Measurements from ENCODE around the gene BIRC5.

The BIRC5 gene

DNA sequence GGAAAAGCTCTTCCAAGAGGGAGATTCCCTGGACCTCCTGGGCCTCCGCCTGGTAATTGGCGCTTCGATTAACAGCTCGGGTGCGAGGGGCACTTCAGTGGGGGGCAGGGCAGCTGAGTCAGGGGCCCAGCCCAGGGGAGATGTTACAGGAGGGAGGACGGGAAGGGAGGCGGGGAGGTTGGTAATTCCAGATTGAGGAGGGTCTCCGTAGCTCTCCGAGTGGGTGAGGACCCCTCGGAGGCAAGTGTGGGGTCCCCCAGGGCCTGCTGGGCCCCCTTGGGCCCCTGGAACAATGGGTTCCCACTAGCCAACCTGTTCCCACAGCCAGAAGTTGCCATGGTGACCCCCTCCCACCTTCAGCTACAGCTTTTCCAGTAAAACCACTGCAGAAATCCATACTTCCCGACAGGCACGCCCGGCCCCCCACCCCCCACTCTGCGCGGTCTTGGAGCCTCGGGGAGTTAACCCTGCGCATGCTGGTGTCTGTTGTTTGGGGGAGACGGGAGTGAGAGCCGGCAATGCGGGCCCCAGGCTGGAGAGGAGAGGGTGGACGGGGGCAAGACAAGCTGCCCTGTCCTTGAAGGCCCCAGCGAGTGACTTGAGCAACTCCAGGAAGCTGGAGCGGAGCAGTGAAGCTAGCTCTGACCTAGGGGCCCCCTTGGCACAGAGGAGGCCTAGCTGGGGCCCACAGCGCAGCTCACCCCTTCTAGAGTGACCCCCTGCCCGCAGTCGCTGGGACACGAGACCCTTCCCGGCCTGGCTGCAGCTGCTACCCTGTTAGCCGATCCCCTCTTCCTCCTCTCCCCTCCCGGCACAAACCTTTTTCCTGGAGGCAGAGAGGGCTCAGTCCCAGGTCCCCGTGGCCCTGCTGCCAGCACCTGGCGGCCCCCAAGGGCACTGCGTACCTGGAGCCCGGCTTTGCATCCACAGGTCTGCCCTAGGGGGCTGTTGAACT is 55.2 kb downstream of the BIRC5 start:
- DNase-seq (ENCODE audit: insufficient read length, low spot score): no peak
- no peak for TF ChIP-seq PAX5 (IDR thresholded peaks at IDR 0.05; ENCODE audit: insufficient read depth, low read length, severe bottlenecking)
- no peak for TF ChIP-seq POLR2AphosphoS5 (IDR thresholded peaks at IDR 0.05; ENCODE audit: low read depth, low read length)
- no peak for TF ChIP-seq POLR2A (IDR thresholded peaks at IDR 0.05; ENCODE audit: low read depth, low read length)
- TF ChIP-seq TAF1 (IDR thresholded peaks at IDR 0.05; ENCODE audit: low read depth, low read length): no peak
- no peak for TF ChIP-seq POU2F2 (IDR thresholded peaks at IDR 0.05; ENCODE audit: low read depth, low read length)
- no peak for TF ChIP-seq SPI1 (IDR thresholded peaks at IDR 0.05; ENCODE audit: low read depth, low read length)
- no peak for FAIRE-seq

DNA sequence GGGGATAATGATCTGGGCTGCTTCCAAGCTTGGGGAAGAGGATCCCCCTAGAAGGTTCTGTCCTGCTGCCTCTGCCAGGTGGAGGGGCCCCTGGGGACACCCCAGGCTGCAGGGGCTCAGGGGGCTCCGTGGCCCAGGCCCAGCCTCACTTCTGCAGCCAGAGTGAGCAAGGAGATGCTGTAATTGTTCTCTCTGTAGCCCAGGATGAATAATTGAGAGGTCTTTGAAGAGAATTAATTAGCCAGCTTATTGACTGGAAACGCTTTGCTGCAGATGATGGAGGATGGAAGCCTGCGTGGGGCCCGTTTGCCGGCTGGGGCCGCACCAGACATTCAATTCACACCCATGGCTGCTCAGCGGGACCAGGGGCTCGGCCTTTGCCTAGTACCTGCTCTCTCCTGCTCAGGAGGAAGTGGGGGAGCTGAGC is 55.9 kb downstream of the BIRC5 start:
- no peak for FAIRE-seq
- DNase-seq (ENCODE audit: insufficient read length, low spot score): no peak
- no peak for TF ChIP-seq SPI1 (IDR thresholded peaks at IDR 0.05; ENCODE audit: low read depth, low read length)

DNA sequence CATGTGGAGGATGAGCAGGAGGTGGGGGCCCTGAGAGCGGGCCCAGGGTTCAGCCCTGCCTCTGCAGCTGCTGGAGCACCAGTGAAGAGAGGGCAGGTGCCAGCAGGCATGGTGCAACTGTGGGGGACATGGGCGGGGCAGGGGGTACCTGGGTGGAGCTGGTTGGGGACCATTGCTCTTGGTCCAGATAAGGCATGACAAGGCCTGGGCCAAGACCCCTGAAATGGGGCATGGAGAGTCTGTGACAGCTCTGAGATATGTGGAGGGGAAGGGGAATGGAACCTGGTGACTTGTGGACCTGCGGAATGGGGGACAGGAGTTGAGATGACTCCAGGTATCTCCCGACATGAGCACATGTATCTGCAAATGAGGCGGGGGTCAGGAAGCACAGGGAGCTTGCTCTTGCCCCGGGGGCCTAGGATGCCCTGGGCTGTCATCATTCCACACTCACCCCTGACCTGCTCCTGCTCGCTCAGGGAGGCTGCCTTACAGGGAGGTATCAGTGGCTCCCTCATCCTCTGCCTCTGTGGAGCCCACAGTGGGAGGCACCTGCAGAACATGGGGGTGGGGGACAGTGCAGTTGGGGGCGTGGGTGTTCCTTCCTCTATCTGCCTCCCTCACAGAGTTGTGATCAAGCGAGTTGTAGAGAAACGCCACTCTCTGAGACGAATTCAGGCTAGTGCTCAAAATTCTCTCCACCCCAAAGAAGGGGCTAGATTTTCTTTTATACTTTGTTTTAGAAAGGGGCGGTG is 57.5 kb downstream of the BIRC5 start:
- DNase-seq (ENCODE audit: insufficient read length, low spot score) (no peak), FAIRE-seq (no peak)
- TF ChIP-seq POLR2A (IDR thresholded peaks at IDR 0.05; ENCODE audit: low read depth, low read length) (no peak), PAX5 (IDR thresholded peaks at IDR 0.05; ENCODE audit: insufficient read depth, low read length, severe bottlenecking) (no peak), TAF1 (IDR thresholded peaks at IDR 0.05; ENCODE audit: low read depth, low read length) (no peak), POLR2AphosphoS5 (IDR thresholded peaks at IDR 0.05; ENCODE audit: low read depth, low read length) (no peak), POU2F2 (IDR thresholded peaks at IDR 0.05; ENCODE audit: low read depth, low read length) (no peak), SPI1 (IDR thresholded peaks at IDR 0.05; ENCODE audit: low read depth, low read length) (no peak)

DNA sequence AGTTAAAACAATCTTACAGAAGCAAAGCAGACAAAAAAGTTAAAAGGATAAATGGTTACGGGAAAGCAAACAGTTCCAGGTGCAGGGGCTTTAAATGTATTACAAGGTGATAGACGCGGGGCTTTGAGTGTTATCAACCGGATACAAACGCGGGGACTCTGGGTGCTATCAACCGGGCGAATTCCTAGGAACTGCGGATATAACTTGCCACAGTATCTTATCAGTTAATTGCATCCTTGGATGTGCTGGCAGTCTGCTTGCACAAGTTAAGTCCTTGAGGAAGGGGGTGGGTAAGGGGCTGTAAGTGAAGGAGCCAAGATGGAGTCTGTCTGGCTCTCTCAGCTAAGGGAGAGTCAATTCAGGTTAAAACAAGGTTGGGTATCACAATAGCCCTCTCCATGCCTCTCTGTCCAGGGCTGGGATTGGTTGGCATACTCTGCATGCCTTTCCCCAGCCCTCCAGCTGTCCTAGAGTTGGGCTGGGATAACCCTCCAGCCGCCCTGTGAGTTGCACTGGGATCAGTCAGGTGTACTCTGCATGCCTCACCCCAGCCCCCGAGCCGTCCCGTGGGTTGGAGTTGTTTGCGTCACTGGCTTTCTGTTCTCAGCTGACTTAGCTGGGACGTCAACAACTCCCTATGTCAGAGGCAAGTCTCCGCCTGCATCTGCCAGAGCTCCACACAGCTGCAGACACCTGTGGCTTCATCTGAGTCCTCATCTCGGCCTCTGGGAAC is 58.3 kb downstream of the BIRC5 start:
- TF ChIP-seq POLR2A (IDR thresholded peaks at IDR 0.05; ENCODE audit: low read depth, low read length): no peak
- no peak for TF ChIP-seq PAX5 (IDR thresholded peaks at IDR 0.05; ENCODE audit: insufficient read depth, low read length, severe bottlenecking)
- TF ChIP-seq TAF1 (IDR thresholded peaks at IDR 0.05; ENCODE audit: low read depth, low read length): no peak
- TF ChIP-seq POU2F2 (IDR thresholded peaks at IDR 0.05; ENCODE audit: low read depth, low read length): no peak
- TF ChIP-seq POLR2AphosphoS5 (IDR thresholded peaks at IDR 0.05; ENCODE audit: low read depth, low read length): no peak
- no peak for TF ChIP-seq SPI1 (IDR thresholded peaks at IDR 0.05; ENCODE audit: low read depth, low read length)
- peak; percentile 81 for FAIRE-seq
- no peak for DNase-seq (ENCODE audit: insufficient read length, low spot score)

DNA sequence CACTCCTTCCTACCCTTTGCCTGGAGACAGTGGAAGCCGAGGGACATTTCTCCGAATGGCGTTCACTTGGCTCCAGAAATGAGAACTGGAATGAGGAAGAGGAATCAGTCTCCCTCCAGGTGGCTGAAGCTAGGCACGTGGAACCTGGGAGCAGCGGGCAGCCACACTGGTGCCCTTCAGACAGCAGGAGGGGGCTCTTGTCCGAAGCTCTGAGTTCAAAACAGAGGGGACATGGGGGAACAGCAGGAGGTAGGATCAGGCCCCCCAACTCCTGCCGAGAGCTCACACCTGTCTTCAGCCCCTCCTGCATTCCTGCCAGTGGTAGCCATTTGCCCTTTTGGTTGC is 58.8 kb downstream of the BIRC5 start:
- no peak for FAIRE-seq

DNA sequence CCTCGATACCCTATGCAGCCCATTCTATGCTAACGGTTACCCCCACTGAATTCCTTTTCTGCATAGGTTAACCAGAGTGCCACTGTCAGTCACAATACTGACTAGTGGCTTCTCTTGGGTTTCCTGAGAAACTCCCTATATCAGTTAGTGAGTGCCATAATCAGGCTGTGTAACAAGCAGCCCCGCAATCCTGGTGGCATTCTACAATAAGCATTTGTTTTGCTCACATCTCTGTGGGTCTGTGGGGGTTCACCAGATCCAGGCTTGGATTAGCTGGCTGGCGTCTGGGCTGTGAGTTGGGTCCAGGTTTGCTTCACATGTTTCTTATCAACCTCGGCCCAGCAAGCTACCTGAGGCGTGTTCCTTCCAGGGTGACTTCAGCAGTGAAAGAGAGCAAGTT is 59.8 kb downstream of the BIRC5 start:
- TF ChIP-seq TAF1 (IDR thresholded peaks at IDR 0.05; ENCODE audit: low read depth, low read length): no peak
- no peak for TF ChIP-seq POLR2AphosphoS5 (IDR thresholded peaks at IDR 0.05; ENCODE audit: low read depth, low read length)
- TF ChIP-seq POU2F2 (IDR thresholded peaks at IDR 0.05; ENCODE audit: low read depth, low read length): no peak
- no peak for TF ChIP-seq SPI1 (IDR thresholded peaks at IDR 0.05; ENCODE audit: low read depth, low read length)
- no peak for TF ChIP-seq POLR2A (IDR thresholded peaks at IDR 0.05; ENCODE audit: low read depth, low read length)
- TF ChIP-seq PAX5 (IDR thresholded peaks at IDR 0.05; ENCODE audit: insufficient read depth, low read length, severe bottlenecking): no peak
- FAIRE-seq (peak; percentile 51), DNase-seq (ENCODE audit: insufficient read length, low spot score) (no peak)

More for the DNA sequence above, 58.8 kb downstream of the BIRC5 start:
- DNase-seq (ENCODE audit: insufficient read length, low spot score): no peak
- TF ChIP-seq PAX5 (IDR thresholded peaks at IDR 0.05; ENCODE audit: insufficient read depth, low read length, severe bottlenecking) (no peak), SPI1 (IDR thresholded peaks at IDR 0.05; ENCODE audit: low read depth, low read length) (peak; percentile 15; the same call in 1 of the 2 replicates), POU2F2 (IDR thresholded peaks at IDR 0.05; ENCODE audit: low read depth, low read length) (no peak)
